Ascending aorta (tissue), 2 donors: Measurements from ENCODE around the gene COL8A2. TPM values are rescaled to one million over a fixed set of nuclear protein-coding genes. Genes with fewer than 3 reads are reported as not detected.

Source experiments
- DNase-seq, 2 donors: peaks; one replicate each; pipeline ENCODE4 v3.0.0-alpha.2; 2019; ENCODE audit warnings: low spot score in 2 of 2
- H3K27ac ChIP-seq, 2 donors: fragments of 200-600 bp; sonication (generic); one replicate each; pipeline ENCODE4 v1.5.1; 2016 to 2017; ENCODE audit warnings: mild to moderate bottlenecking in 1 of 2
- H3K27me3 ChIP-seq: fragments of 200-600 bp; sonication (generic); one replicate; pipeline ENCODE4 v1.5.1; 2017
- H3K36me3 ChIP-seq, 2 donors: fragments of 200-600 bp; sonication (generic); one replicate each; pipeline ENCODE4 v1.5.1; 2016
- H3K4me1 ChIP-seq, 2 donors: fragments of 200-600 bp; sonication (generic); one replicate each; pipeline ENCODE4 v1.5.1; 2016 to 2017; ENCODE audit warnings: mild to moderate bottlenecking in 1 of 2
- H3K4me3 ChIP-seq, 2 donors: fragments of 200-600 bp; sonication (generic); one replicate each; pipeline ENCODE4 v1.5.1; 2016 to 2017; ENCODE audit warnings: mild to moderate bottlenecking in 1 of 2
- H3K9me3 ChIP-seq, 2 donors: fragments of 200-600 bp; sonication (generic); one replicate each; pipeline ENCODE4 v1.5.1; 2016
- intact Hi-C: fragments of 100-400 bp; cut with DNase I; formaldehyde crosslinking; loops from one replicate; pipeline ENCODE4 v1.15.1; 2023
- total RNA-seq: library from RNA; depleted of rRNA; stranded (reverse); fragments of >200 nt; gene quantifications from one replicate; pipeline ENCODE4 v1.1.0, GENCODE V29; 2016
- TF ChIP-seq, protein P1 (sequence below), 3 experiments: fragments of 200-600 bp in 2 of 3; fragments of 450-650 bp in 1 of 3; sonication (generic) in 2 of 3; IDR thresholded peaks; one replicate each; pipeline ENCODE4 v1.5.1; 2016 to 2019; ENCODE audit warnings: antibody characterized with exemption in 3 of 3, mild to moderate bottlenecking in 1 of 3, moderate library complexity in 1 of 3

The COL8A2 gene
- total RNA-seq, 1 donor from 2014 or later = 41.7 TPM

DNA sequence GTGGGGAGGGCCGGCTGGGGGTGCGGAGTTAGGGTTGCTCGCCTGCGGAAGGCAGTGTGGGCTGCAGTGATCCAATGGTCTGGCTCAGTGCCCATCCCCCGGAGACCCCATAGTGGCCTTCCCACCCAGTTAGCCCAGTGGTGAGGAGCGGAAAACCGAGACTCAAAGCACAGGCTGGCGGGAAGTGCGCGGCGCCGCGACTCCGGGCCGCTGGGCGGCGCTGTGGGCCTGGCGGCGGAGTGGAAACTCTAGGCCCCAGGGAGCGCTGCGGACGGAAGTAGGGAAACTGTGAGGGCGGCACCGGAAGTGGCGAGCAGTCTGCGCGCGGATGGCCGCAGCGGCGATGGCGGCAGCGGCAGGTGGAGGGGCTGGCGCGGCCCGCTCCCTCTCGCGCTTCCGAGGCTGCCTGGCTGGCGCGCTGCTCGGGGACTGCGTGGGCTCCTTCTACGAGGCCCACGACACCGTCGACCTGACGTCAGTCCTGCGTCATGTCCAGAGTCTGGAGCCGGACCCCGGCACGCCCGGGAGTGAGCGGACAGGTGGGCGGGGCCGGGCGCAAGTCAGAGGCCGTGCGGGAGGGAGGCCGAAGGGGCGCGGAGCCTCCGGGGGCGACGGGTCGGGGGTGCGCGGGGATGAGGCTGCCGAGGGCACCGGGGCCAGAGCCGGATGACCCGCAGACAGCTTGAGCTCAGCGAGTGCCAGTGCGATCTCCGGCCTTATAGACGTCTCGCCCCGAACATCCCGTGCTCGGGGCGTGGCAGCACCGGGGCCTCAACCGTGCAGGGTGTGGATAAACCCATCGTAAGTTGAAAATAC, 36.2 kb downstream of the COL8A2 start, which contains the start of gene ADPRS:
Gene ADPRS, plus strand, starts transcription at position 316 of the 816 bp plus-strand sequence. Its CDS starts 13 bp downstream, at position 329.
- DNase-seq = peak in 1 of 2 donors; percentile 92
- H3K9me3 ChIP-seq = no peaks in the 10 kb centered on the region

DNA sequence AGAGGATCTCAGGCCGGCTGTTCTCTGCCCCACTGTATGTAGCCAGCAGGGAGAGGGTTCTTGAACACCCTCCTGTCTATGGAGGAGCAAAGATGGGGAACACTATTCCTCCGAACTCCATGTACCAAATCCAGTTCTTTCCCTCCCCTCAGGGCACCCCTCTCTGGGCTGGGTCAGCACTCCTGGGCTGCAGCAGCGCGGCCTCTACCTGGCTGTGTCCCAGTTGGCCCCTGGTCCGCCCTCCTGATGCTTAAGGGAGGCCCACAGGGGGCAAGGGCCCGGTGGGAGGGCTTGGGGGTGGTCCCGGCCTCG, 36.8 kb downstream of the COL8A2 start:
- Histone ChIP-seq H3K4me3 (peak overlapping the region; percentile 62 to 88), H3K27me3 (no peaks in the 10 kb centered on the region), H3K9me3 (no peaks in the 10 kb centered on the region), H3K4me1 (peaks cover 12 to 24% of the 10 kb centered on the region in 2 donors), H3K36me3 (peaks cover 18 to 23% of the 10 kb centered on the region in 2 donors), H3K27ac (peak overlapping the region; percentile 71 to 85)
- intact Hi-C loops = loop anchor here (10.0 kb wide), 2 partner anchors 153 to 1607 kb away; partner anchors contain the start of genes AGO3 and CDCA8
- TF ChIP-seq, protein P1, sequence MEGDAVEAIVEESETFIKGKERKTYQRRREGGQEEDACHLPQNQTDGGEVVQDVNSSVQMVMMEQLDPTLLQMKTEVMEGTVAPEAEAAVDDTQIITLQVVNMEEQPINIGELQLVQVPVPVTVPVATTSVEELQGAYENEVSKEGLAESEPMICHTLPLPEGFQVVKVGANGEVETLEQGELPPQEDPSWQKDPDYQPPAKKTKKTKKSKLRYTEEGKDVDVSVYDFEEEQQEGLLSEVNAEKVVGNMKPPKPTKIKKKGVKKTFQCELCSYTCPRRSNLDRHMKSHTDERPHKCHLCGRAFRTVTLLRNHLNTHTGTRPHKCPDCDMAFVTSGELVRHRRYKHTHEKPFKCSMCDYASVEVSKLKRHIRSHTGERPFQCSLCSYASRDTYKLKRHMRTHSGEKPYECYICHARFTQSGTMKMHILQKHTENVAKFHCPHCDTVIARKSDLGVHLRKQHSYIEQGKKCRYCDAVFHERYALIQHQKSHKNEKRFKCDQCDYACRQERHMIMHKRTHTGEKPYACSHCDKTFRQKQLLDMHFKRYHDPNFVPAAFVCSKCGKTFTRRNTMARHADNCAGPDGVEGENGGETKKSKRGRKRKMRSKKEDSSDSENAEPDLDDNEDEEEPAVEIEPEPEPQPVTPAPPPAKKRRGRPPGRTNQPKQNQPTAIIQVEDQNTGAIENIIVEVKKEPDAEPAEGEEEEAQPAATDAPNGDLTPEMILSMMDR (IDR thresholded peaks at IDR 0.05) = no peak
- no peak for DNase-seq

More for the DNA sequence above, 36.2 kb downstream of the COL8A2 start, which contains the start of gene ADPRS:
- Histone ChIP-seq H3K4me3 (peak within 1 kb of the TSS; percentile 62 to 88), H3K27ac (peak within 1 kb of the TSS; percentile 71 to 85), H3K27me3 (no peaks in the 10 kb centered on the region), H3K4me1 (peaks cover 12 to 23% of the 10 kb centered on the region in 2 donors), H3K36me3 (peaks cover 23 to 29% of the 10 kb centered on the region in 2 donors)
- TF ChIP-seq, protein P1 (IDR thresholded peaks at IDR 0.05) = peak; percentile 98 to 99 (median 99)
- intact Hi-C loops = loop anchor here (10.0 kb wide), 2 partner anchors 154 to 1606 kb away; partner anchors contain the start of genes AGO3 and CDCA8

DNA sequence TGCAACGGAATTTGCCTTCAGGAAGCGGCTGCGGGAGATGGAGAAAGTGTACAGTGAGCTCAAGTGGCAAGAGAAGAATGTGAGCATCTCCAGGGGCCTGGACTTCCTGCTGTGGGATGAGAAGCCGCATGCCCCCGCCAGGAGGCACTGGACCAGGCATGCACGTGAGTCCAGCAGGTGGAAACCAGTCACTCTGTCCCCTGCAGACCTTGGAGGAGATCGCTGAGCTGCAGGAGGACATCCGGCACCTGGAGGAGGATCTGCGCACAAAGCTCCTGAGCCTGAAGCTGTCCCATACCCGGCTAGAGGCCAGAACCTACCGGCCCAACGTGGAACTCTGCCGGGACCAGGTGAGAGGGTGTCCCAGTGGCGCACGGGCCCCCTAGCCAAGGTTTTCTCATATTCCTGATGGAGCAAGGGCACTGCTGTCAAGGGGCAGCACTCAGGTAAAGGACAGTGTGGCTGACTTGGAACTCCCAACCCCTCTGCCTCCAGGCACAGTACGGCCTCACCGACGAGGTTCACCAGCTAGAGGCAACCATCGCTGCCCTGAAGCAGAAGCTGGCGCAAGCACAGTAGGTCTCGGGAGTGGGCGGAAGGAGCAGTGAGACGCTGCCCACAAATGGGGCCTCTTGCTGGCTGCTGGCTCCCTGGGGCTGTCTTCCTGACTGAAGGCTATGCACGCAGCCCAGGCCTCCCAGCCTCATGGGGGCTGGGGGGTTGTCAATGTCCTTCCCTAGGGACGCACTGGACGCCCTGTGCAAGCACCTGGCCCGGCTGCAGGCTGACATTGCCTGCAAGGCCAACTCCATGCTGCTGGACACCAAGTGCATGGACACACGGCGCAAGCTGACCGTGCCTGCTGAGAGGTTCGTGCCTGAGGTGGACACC, 37.5 kb downstream of the COL8A2 start:
- H3K9me3 ChIP-seq = no peaks in the 10 kb centered on the region
- H3K4me3 ChIP-seq = peak overlapping the region in 1 of 2 donors; percentile 88
- H3K4me1 ChIP-seq = peaks cover 12 to 24% of the 10 kb centered on the region in 2 donors
- no peaks in the 10 kb centered on the region for H3K27me3 ChIP-seq
- H3K36me3 ChIP-seq = peaks cover 10 to 16% of the 10 kb centered on the region in 2 donors
- DNase-seq = no peak
- H3K27ac ChIP-seq = no peak overlapping the region
- TF ChIP-seq, protein P1 (IDR thresholded peaks at IDR 0.05) = no peak
- intact Hi-C loops = loop anchor here (10.0 kb wide), 2 partner anchors 153 to 1607 kb away; partner anchors contain the start of genes AGO3 and CDCA8

DNA sequence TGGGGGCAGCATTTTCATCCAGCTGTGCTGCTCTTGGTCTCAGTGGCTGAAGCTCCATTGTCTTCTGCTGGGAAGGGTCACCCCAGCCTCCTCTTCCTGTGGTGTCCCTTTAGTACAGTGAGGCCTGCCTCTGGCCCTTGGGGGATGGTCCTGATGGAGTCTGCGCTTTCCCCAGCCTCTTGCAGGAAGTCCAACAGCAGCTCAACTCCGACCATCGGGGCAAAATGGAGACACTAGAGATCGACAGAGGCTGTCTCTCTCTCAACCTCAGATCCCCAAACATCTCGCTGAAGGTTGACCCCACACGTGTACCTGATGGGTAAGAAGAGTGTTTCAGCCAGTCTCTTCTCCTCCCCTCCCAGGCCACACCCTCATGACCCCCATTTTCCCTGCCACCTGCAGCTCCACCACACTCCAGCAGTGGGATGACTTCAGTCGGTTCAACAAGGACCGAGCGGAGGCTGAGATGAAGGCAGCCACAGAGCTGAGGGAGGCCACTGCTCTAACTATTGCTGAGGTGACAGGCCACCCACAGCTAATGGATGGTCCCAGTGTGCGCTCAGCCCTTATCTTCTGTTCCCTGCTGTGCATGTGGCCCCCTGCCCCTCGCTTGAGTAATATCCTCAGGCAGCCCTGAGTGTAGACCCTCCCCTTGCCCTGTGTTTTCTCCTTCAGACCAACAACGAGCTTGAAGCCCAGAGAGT, 38.3 kb downstream of the COL8A2 start:
- Histone ChIP-seq H3K9me3 (no peaks in the 10 kb centered on the region), H3K27ac (no peak overlapping the region), H3K4me1 (peaks cover 12 to 24% of the 10 kb centered on the region in 2 donors), H3K36me3 (peaks cover 6 to 8% of the 10 kb centered on the region in 2 donors), H3K4me3 (no peak overlapping the region), H3K27me3 (no peaks in the 10 kb centered on the region)
- TF ChIP-seq, protein P1 (IDR thresholded peaks at IDR 0.05) = no peak
- intact Hi-C loops = loop anchor here (10.0 kb wide), 2 partner anchors 152 to 1608 kb away; partner anchors contain the start of genes AGO3 and CDCA8
- no peak for DNase-seq
